Measurements from ENCODE around the gene WDCP. TPM values are rescaled to one million over a fixed set of nuclear protein-coding genes. Genes with fewer than 3 reads are reported as not detected.
A peak's percentile ranks its signal among the peaks of the same experiment; 100 is the strongest.
"Not testable (repeated sequence)": the region's sequence is repeated elsewhere in the genome, so short reads cannot be mapped to it uniquely, and the experiment has no call there.

WDCP gene
- total RNA-seq, 1 experiment from 2014 or later = 18.5 TPM

GRCh38 chr2:24050041-24050979, 3.1 kb upstream of the WDCP start:
- Histone ChIP-seq H3K9me3 (replicated peaks) (no peaks in the 10 kb centered on the region), H3K4me3 (peak overlapping the region; percentile 56), H3K27ac (no peak overlapping the region), H3K36me3 (no peaks in the 10 kb centered on the region), H3K27me3 (replicated peaks) (no peaks in the 10 kb centered on the region), H3K4me1 (replicated peaks) (peaks cover 24% of the 10 kb centered on the region)
- peak in 1 of 2 experiments; percentile 33 for DNase-seq (ENCODE audit: low read depth in 1 of 2, low spot score in 2 of 2)

- H3K4me3 ChIP-seq = peak within 1 kb of the TSS; percentile 56
- peaks cover 24% of the 10 kb centered on the region for H3K4me1 ChIP-seq (replicated peaks)
- peak; percentile 25 to 76 for DNase-seq (ENCODE audit: low read depth in 1 of 2, low spot score in 2 of 2)
- no peaks in the 10 kb centered on the region for H3K27me3 ChIP-seq (replicated peaks)
- H3K27ac ChIP-seq = no peak within 1 kb of the TSS
- no peaks in the 10 kb centered on the region for H3K36me3 ChIP-seq
- no peaks in the 10 kb centered on the region for H3K9me3 ChIP-seq (replicated peaks)
Observed at GRCh38 chr2:24049485-24050021, 2.4 kb upstream of the WDCP start, which contains the start of gene FKBP1B. Gene FKBP1B, plus strand, starts transcription at chr2:24049741. Its CDS starts 109 bp downstream, at chr2:24049850.

DNA sequence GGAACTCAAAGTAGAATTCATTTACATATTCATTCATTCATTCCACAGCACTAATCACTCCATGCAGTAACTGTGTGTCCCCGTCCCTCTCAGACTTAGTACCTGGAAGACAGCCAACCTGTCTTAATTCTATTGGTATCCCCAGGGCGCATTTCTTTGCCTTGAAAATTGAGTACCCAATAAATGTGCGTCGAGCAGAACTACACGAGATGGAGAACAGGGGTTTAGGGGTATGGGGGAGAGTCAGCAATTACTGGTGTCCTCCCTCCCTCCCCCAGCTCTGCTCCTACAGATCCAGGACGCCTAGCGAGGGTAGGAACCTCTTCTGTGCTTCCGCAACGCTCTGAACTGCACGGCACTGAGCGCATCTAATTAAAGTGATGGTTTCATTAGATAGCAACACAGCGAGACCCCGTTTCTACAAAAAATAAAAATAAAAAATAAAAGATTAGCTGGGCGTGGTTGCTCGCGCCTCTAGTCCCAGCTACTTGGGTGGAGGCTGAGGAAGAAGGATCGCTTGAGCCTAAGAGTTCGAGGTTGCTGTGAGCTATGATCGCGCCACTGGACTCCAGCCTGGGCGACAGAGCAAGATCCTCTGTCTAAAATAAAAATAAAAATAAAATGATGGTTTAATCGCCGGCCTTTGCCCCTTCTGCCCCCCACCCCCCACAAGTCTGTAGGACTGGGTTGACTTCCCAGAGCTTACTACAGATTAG, 1.7 kb upstream of the WDCP start:
- Histone ChIP-seq H3K4me1 (replicated peaks) (peaks cover 24% of the 10 kb centered on the region), H3K4me3 (peak overlapping the region; percentile 56), H3K27ac (no peak overlapping the region), H3K27me3 (replicated peaks) (no peaks in the 10 kb centered on the region), H3K9me3 (replicated peaks) (no peaks in the 10 kb centered on the region), H3K36me3 (no peaks in the 10 kb centered on the region)
- DNase-seq (ENCODE audit: low read depth in 1 of 2, low spot score in 2 of 2) = no peak

GRCh38 chr2:24047703-24048033, 477 bp upstream of the WDCP start:
- Histone ChIP-seq H3K27ac (no peak overlapping the region), H3K36me3 (no peaks in the 10 kb centered on the region; the same call in 1 of the 2 replicates), H3K27me3 (replicated peaks) (no peaks in the 10 kb centered on the region), H3K4me3 (no peak overlapping the region), H3K9me3 (replicated peaks) (no peaks in the 10 kb centered on the region), H3K4me1 (replicated peaks) (peaks cover 15% of the 10 kb centered on the region)
- DNase-seq (ENCODE audit: low read depth in 1 of 2, low spot score in 2 of 2) = no peak

- H3K27ac ChIP-seq = no peak overlapping the region; the same call in 1 of the 2 replicates
Observed at GRCh38 chr2:24046599-24046929, 627 bp downstream of the WDCP start.

GRCh38 chr2:24045511-24046508, 1.4 kb downstream of the WDCP start:
- peak overlapping the region; percentile 54 for H3K4me3 ChIP-seq
- H3K4me1 ChIP-seq (replicated peaks) = peaks cover 13% of the 10 kb centered on the region

More at GRCh38 chr2:24046599-24046929, 627 bp downstream of the WDCP start:
- H3K4me1 ChIP-seq (replicated peaks) = peaks cover 13% of the 10 kb centered on the region
- H3K36me3 ChIP-seq = no peaks in the 10 kb centered on the region; the same call in 1 of the 2 replicates
- no peaks in the 10 kb centered on the region for H3K27me3 ChIP-seq (replicated peaks)
- peak overlapping the region; percentile 54 for H3K4me3 ChIP-seq
- DNase-seq (ENCODE audit: low read depth in 1 of 2, low spot score in 2 of 2) = no peak
- H3K9me3 ChIP-seq (replicated peaks) = no peaks in the 10 kb centered on the region

GRCh38 chr2:24043133-24043532, 4.1 kb downstream of the WDCP start:
- peaks cover 17% of the 10 kb centered on the region for H3K36me3 ChIP-seq
- DNase-seq (ENCODE audit: low read depth in 1 of 2, low spot score in 2 of 2); H3K27me3 ChIP-seq (replicated peaks): not testable (repeated sequence)

More at GRCh38 chr2:24045511-24046508, 1.4 kb downstream of the WDCP start:
- H3K27me3 ChIP-seq (replicated peaks) = no peaks in the 10 kb centered on the region
- no peak for DNase-seq (ENCODE audit: low read depth in 1 of 2, low spot score in 2 of 2)
- H3K36me3 ChIP-seq = no peaks in the 10 kb centered on the region; the same call in 1 of the 2 replicates
- H3K27ac ChIP-seq = no peak overlapping the region
- H3K9me3 ChIP-seq (replicated peaks) = no peaks in the 10 kb centered on the region

GRCh38 chr2:24040511-24040910, 6.7 kb downstream of the WDCP start:
- H3K9me3 ChIP-seq (replicated peaks) = no peaks in the 10 kb centered on the region
- no peak for DNase-seq (ENCODE audit: low read depth in 1 of 2, low spot score in 2 of 2)
- no peak overlapping the region for H3K27ac ChIP-seq
- no peak overlapping the region for H3K4me3 ChIP-seq
- no peaks in the 10 kb centered on the region for H3K27me3 ChIP-seq (replicated peaks)
- no peaks in the 10 kb centered on the region for H3K4me1 ChIP-seq (replicated peaks)
- H3K36me3 ChIP-seq = peaks cover 34% of the 10 kb centered on the region

More at GRCh38 chr2:24043133-24043532, 4.1 kb downstream of the WDCP start:
- not testable (repeated sequence) for H3K4me3 ChIP-seq; H3K9me3 ChIP-seq (replicated peaks); H3K27ac ChIP-seq; H3K4me1 ChIP-seq (replicated peaks)

GRCh38 chr2:24038786-24039499, 8.2 kb downstream of the WDCP start:
- H3K36me3 ChIP-seq = peaks cover 34% of the 10 kb centered on the region
- DNase-seq (ENCODE audit: low read depth in 1 of 2, low spot score in 2 of 2) = no peak
- no peaks in the 10 kb centered on the region for H3K27me3 ChIP-seq (replicated peaks)
- H3K9me3 ChIP-seq (replicated peaks) = no peaks in the 10 kb centered on the region
- no peak overlapping the region for H3K4me3 ChIP-seq
- no peak overlapping the region for H3K27ac ChIP-seq
- H3K4me1 ChIP-seq (replicated peaks) = no peaks in the 10 kb centered on the region

DNA sequence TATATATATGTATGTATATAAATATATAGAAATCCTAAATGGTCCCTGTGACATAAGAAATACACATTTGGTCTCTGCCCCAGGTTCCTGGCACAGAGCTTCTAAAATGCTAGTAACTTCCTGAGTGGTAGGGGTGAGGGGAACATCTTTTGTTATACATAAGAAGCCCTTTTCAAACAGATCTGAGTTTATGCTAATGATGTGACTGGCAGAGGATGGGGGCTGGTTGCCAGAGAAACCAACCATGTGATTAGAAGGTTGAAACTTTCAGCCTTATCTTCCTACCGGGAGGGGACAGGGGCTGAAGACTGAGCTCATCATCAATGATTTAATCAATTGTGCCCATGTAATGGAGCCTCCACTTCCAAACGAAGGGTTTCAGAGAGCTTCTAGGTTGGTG, 21.0 kb downstream of the WDCP start:
- peak in 1 of 2 experiments; percentile 7 for DNase-seq (ENCODE audit: low read depth in 1 of 2, low spot score in 2 of 2)

DNA sequence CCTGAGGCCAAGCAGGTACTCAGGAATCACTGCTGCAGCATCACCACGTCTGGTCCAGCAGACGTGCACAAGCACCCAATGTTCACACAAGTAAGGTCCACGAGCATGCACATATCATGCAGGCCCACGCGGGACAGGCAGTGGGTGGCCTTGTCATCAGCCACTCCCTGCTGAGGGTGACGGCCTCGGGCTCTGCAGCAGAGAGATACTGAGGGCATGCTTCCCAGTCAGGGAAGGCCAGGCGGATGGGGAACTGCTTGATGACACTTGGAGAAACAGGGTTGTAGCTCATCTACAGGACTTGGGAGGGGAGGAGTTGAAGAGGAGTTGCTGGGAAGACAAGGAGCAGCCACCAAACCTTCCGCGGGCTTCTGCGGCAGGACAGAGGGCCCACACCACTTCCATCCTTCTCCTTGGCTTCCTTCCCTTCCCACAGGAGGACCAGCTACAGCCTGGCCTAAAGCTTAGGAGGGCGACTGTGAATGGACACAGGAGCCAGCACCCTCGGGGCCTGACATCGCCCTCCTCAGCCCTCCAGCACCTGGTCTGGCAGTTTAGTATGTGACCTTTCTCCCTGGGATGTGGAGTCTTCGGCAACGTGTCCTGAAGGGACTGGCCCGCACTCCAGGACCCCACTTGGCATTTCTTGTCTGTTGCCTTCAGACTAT, 22.1 kb downstream of the WDCP start:
- peaks cover under 1% of the 10 kb centered on the region for H3K4me1 ChIP-seq (replicated peaks)
- H3K9me3 ChIP-seq (replicated peaks) = no peaks in the 10 kb centered on the region; the same call in 1 of the 2 replicates
- no peaks in the 10 kb centered on the region for H3K27me3 ChIP-seq (replicated peaks)
- H3K4me3 ChIP-seq = no peak overlapping the region
- peak in 1 of 2 experiments; percentile 25 for DNase-seq (ENCODE audit: low read depth in 1 of 2, low spot score in 2 of 2)
- no peak overlapping the region for H3K27ac ChIP-seq
- peaks cover 72% of the 10 kb centered on the region for H3K36me3 ChIP-seq

More for the DNA sequence above, 21.0 kb downstream of the WDCP start:
- Histone ChIP-seq H3K27me3 (replicated peaks) (no peaks in the 10 kb centered on the region), H3K9me3 (replicated peaks) (no peaks in the 10 kb centered on the region; the same call in 1 of the 2 replicates), H3K36me3 (peaks cover 82% of the 10 kb centered on the region), H3K4me3 (no peak overlapping the region), H3K4me1 (replicated peaks) (peaks cover 11% of the 10 kb centered on the region), H3K27ac (no peak overlapping the region)

- H3K9me3 ChIP-seq (replicated peaks) = no peaks in the 10 kb centered on the region; the same call in 1 of the 2 replicates
- DNase-seq (ENCODE audit: low read depth in 1 of 2, low spot score in 2 of 2) = peak in 1 of 2 experiments; percentile 63
- no peak overlapping the region for H3K27ac ChIP-seq
- H3K36me3 ChIP-seq = peaks cover 61% of the 10 kb centered on the region
- no peak overlapping the region for H3K4me3 ChIP-seq
- H3K4me1 ChIP-seq (replicated peaks) = no peaks in the 10 kb centered on the region
- no peaks in the 10 kb centered on the region for H3K27me3 ChIP-seq (replicated peaks)
Observed at GRCh38 chr2:24024018-24024417, 23.2 kb downstream of the WDCP start.
